Measurements from ENCODE around the gene PLA2G2F. TPM values are rescaled to one million over a fixed set of nuclear protein-coding genes. Genes with fewer than 3 reads are reported as not detected.

PLA2G2F gene
- total RNA-seq, 1 donor from 2014 or later = not detected

DNA sequence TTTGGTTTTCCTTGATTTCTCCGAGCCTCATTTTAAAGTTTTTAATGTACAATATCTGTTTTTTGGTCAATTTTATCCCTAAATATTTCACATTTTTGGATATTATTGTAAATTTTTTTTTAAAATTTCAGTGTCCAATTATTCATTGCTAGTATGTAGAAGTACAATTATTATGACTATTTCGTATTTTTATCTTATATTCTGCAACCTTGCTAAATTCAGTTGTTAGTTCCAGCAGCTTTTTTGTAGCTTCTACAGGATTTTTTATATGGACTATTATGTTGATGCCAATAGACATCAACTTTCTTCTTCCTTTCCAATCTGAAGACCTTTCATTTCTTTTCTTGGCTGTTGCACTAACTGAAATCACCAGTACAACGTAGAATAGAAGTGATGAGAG lies 4.1 kb upstream of the PLA2G2F start:
- TF ChIP-seq, protein P1, sequence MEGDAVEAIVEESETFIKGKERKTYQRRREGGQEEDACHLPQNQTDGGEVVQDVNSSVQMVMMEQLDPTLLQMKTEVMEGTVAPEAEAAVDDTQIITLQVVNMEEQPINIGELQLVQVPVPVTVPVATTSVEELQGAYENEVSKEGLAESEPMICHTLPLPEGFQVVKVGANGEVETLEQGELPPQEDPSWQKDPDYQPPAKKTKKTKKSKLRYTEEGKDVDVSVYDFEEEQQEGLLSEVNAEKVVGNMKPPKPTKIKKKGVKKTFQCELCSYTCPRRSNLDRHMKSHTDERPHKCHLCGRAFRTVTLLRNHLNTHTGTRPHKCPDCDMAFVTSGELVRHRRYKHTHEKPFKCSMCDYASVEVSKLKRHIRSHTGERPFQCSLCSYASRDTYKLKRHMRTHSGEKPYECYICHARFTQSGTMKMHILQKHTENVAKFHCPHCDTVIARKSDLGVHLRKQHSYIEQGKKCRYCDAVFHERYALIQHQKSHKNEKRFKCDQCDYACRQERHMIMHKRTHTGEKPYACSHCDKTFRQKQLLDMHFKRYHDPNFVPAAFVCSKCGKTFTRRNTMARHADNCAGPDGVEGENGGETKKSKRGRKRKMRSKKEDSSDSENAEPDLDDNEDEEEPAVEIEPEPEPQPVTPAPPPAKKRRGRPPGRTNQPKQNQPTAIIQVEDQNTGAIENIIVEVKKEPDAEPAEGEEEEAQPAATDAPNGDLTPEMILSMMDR (conservative IDR thresholded peaks at IDR 0.05) = no peak
- Mint-ChIP-seq H3K27ac (ENCODE audit: unreplicated experiment) (no peak overlapping the region), H3K36me3 (ENCODE audit: low read depth) (peaks cover 2% of the 10 kb centered on the region), H3K4me3 (no peak overlapping the region), H3K9me3 (peaks cover 8% of the 10 kb centered on the region), H3K4me1 (no peaks in the 10 kb centered on the region), H3K27me3 (ENCODE audit: low read depth) (peaks cover 12% of the 10 kb centered on the region)
- no peak for DNase-seq (ENCODE audit: low read depth, low spot score)

- Mint-ChIP-seq H3K9me3 (peaks cover 7% of the 10 kb centered on the region), H3K4me1 (no peaks in the 10 kb centered on the region), H3K4me3 (no peak overlapping the region), H3K36me3 (ENCODE audit: low read depth) (peaks cover 2% of the 10 kb centered on the region), H3K27ac (ENCODE audit: unreplicated experiment) (no peak overlapping the region), H3K27me3 (ENCODE audit: low read depth) (peaks cover 12% of the 10 kb centered on the region)
- TF ChIP-seq, protein P1 (conservative IDR thresholded peaks at IDR 0.05) = no peak
- DNase-seq (ENCODE audit: low read depth, low spot score) = no peak
Observed at GRCh38 chr1:20136249-20136648, 2.9 kb upstream of the PLA2G2F start.

DNA sequence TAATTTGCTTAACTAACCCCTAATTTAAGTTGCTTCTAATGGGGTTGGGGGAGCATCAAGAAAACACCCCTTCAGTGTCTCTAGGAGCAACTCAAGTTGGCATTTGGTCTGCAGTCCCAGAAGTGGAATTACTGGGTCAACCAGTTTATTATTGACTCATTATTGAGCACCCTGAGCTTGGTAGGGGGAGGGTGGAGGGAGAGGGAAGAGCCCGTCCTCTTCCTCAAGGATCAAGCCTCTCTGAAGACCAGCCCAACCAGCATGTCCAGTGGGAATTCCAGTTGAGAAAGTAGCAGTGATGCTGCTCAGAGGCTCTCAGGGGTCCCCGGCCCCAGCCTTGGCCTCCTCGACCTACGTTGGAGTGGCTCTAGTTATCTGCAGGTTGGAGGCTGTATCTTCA lies 2.1 kb upstream of the PLA2G2F start:
- H3K9me3 Mint-ChIP-seq = peaks cover 5% of the 10 kb centered on the region
- H3K27ac Mint-ChIP-seq (ENCODE audit: unreplicated experiment) = no peak overlapping the region
- no peak overlapping the region for H3K4me3 Mint-ChIP-seq
- no peaks in the 10 kb centered on the region for H3K36me3 Mint-ChIP-seq (ENCODE audit: low read depth)
- peaks cover 10% of the 10 kb centered on the region for H3K27me3 Mint-ChIP-seq (ENCODE audit: low read depth)
- no peaks in the 10 kb centered on the region for H3K4me1 Mint-ChIP-seq
- TF ChIP-seq, protein P1 (conservative IDR thresholded peaks at IDR 0.05) = no peak
- no peak for DNase-seq (ENCODE audit: low read depth, low spot score)

DNA sequence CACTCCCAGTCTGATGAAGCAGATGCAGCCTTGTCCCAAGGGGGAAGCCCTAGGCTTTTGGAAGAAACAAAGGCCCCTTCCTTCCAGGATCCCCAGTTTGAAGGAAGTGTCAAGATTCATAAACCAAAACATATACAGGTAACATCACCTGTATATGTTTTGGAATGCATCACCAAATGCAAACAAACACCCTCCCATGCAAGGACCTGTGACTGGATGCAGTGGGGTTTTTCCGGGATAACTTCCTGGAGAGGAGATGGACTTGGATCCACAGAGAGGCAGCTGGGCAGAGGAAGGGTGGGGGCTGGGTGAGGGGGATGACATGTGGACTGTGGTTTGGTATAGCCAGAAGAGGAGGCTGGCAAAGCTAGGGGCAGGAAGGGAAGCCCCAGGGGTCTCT lies 1.5 kb upstream of the PLA2G2F start:
- Mint-ChIP-seq H3K9me3 (peaks cover 5% of the 10 kb centered on the region), H3K36me3 (ENCODE audit: low read depth) (no peaks in the 10 kb centered on the region), H3K27me3 (ENCODE audit: low read depth) (peaks cover 8% of the 10 kb centered on the region), H3K27ac (ENCODE audit: unreplicated experiment) (peak overlapping the region; percentile 62), H3K4me3 (no peak overlapping the region), H3K4me1 (no peaks in the 10 kb centered on the region)
- TF ChIP-seq, protein P1 (conservative IDR thresholded peaks at IDR 0.05) = no peak
- no peak for DNase-seq (ENCODE audit: low read depth, low spot score)

DNA sequence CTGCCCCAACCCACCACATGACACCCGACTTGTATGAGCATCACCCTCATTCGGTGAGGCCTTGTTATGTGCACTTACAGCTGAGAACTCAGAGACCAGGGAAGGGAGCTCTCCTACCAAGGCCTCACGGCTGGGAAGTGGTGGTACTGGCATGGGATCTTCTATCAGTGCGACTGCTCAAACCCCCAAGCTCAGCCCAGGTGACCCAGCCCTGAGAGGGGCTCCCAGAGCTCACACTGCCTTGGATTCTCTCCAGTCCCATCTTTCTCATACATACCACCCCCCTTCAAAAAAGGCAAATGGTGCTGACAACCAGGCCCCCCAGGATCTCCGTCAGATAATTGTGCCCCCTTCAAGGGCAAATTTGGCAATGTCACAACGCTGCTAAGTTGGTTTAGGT lies 777 bp upstream of the PLA2G2F start:
- DNase-seq (ENCODE audit: low read depth, low spot score) = no peak
- no peaks in the 10 kb centered on the region for H3K4me1 Mint-ChIP-seq
- peaks cover 5% of the 10 kb centered on the region for H3K9me3 Mint-ChIP-seq
- H3K36me3 Mint-ChIP-seq (ENCODE audit: low read depth) = no peaks in the 10 kb centered on the region
- H3K27me3 Mint-ChIP-seq (ENCODE audit: low read depth) = peaks cover 4% of the 10 kb centered on the region
- no peak overlapping the region for H3K27ac Mint-ChIP-seq (ENCODE audit: unreplicated experiment)
- no peak overlapping the region for H3K4me3 Mint-ChIP-seq
- TF ChIP-seq, protein P1 (conservative IDR thresholded peaks at IDR 0.05) = no peak

Data from neural crest cell (in vitro differentiated cells).